A673 (cell line): Measurements from ENCODE around the gene CANX. TPM values are rescaled to one million over a fixed set of nuclear protein-coding genes. Genes with fewer than 3 reads are reported as not detected.
A peak's percentile ranks its signal among the peaks of the same experiment; 100 is the strongest.

Experiments
- BruUV-seq: library from RNA; stranded (reverse); fragments of 400-500 nt; replicated peaks from 2 replicates; lab custom pipeline; 2021; lab: Mats Ljungman, UMichigan
- CTCF ChIA-PET: fragments of 300-600 bp; sonication (Branson Sonifier 250); formaldehyde crosslinking; loops from one replicate; lab custom pipeline; 2022; ENCODE audit warnings: antibody characterized with exemption; lab: Charles Lee
- POLR2A ChIA-PET: fragments of 300-600 bp; sonication (Branson Sonifier 250); formaldehyde crosslinking; loops from one replicate; lab custom pipeline; 2022; ENCODE audit warnings: antibody characterized with exemption; ENCODE audit not compliant: low non-redundant PET; lab: Charles Lee
- DNase-seq: peaks from one replicate; pipeline ENCODE4 v3.0.0-alpha.2; 2015; ENCODE audit warnings: low spot score
- H3K27ac ChIP-seq: fragments of 200-600 bp; sonication (generic); 2 replicates; pipeline ENCODE4 v1.5.1; 2016; ENCODE audit warnings: mixed run types, low read depth, mild to moderate bottlenecking, mixed read lengths, antibody characterized with exemption, low read length; ENCODE audit not compliant: poor library complexity, severe bottlenecking
- H3K27me3 ChIP-seq: fragments of 200-600 bp; sonication (generic); replicated peaks from 2 replicates; pipeline ENCODE4 v1.6.1; 2017; ENCODE audit warnings: mixed run types, low read depth, mild to moderate bottlenecking, mixed read lengths, antibody characterized with exemption, low read length; ENCODE audit not compliant: insufficient read depth, poor library complexity
- H3K36me3 ChIP-seq: fragments of 200-600 bp; sonication (generic); 2 replicates; pipeline ENCODE4 v1.6.1; 2016; ENCODE audit warnings: mixed run types, mild to moderate bottlenecking, mixed read lengths, antibody characterized with exemption, low read length; ENCODE audit not compliant: insufficient read depth, poor library complexity, severe bottlenecking
- H3K4me1 ChIP-seq: fragments of 200-600 bp; sonication (generic); 2 replicates; pipeline ENCODE4 v1.6.1; 2017; ENCODE audit warnings: mixed run types, mild to moderate bottlenecking, mixed read lengths, antibody characterized with exemption, low read length; ENCODE audit not compliant: insufficient read depth, poor library complexity, severe bottlenecking
- H3K4me3 ChIP-seq: fragments of 200-600 bp; sonication (generic); 2 replicates; pipeline ENCODE4 v1.5.1; 2016; ENCODE audit warnings: low read depth, mixed run types, mild to moderate bottlenecking, mixed read lengths, low read length; ENCODE audit not compliant: poor library complexity, severe bottlenecking
- H3K9me3 ChIP-seq: fragments of 200-600 bp; sonication (generic); 2 replicates; pipeline ENCODE4 v1.6.1; 2016; ENCODE audit warnings: mixed run types, low read depth, mild to moderate bottlenecking, mixed read lengths, antibody characterized with exemption, low read length; ENCODE audit not compliant: poor library complexity, severe bottlenecking
- EZH2 ChIP-seq: fragments of 200-600 bp; sonication (generic); IDR thresholded peaks from 2 replicates; pipeline ENCODE4 v1.6.1; 2017; ENCODE audit warnings: borderline replicate concordance, low read depth, mild to moderate bottlenecking, mixed read lengths, antibody characterized with exemption, low read length; ENCODE audit not compliant: poor library complexity, severe bottlenecking
- intact Hi-C: fragments of 100-400 bp; cut with micrococcal nuclease; formaldehyde crosslinking; loops from one replicate; pipeline ENCODE4 v1.10.0; 2022; ENCODE audit not compliant: unreplicated experiment
- total RNA-seq: library from RNA; stranded (reverse); gene quantifications from 2 replicates; pipeline ENCODE4 v1.2.3, GENCODE V29; 2021
- TF ChIP-seq, protein P1 (sequence below): fragments of 300-800, 200-600 bp; sonication (generic); conservative IDR thresholded peaks from 2 replicates; pipeline ENCODE4 v1.5.1; 2017; ENCODE audit warnings: low read depth, mild to moderate bottlenecking, antibody characterized with exemption, low read length, moderate library complexity, mixed read lengths

The CANX gene
- total RNA-seq, 1 experiment from 2014 or later = 609 TPM

DNA sequence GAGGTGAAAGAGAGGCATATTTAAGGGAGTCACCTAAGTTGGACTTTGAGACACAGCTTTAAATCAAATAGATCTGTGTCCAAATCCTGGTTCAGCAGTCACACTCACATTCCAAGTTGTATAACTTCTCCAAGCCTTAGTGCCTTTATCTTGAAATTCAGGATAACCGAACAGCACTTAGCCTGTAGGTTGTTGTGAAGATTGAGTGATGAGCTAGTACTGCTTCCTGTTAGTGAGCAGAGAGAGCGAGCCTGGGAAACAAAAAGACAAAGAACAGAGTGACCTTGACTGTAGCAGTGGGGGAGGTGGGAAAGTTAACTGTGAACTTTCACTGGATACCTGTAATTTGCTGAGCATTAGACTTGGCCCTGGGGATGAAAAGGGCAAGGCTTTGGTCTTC is 56.3 kb downstream of the CANX start:
- no TSS peak for BruUV-seq
- intact Hi-C loops = no loop called here
- Histone ChIP-seq H3K4me3 (no peak overlapping the region), H3K9me3 (no peaks in the 10 kb centered on the region), H3K27ac (no peak overlapping the region), H3K36me3 (no peaks in the 10 kb centered on the region), H3K27me3 (no peaks in the 10 kb centered on the region), H3K4me1 (no peaks in the 10 kb centered on the region)
- DNase-seq = no peak
- POLR2A ChIA-PET = no interaction called here
- CTCF ChIA-PET = no interaction called here
- no peak for TF ChIP-seq EZH2
- TF ChIP-seq, protein P1, sequence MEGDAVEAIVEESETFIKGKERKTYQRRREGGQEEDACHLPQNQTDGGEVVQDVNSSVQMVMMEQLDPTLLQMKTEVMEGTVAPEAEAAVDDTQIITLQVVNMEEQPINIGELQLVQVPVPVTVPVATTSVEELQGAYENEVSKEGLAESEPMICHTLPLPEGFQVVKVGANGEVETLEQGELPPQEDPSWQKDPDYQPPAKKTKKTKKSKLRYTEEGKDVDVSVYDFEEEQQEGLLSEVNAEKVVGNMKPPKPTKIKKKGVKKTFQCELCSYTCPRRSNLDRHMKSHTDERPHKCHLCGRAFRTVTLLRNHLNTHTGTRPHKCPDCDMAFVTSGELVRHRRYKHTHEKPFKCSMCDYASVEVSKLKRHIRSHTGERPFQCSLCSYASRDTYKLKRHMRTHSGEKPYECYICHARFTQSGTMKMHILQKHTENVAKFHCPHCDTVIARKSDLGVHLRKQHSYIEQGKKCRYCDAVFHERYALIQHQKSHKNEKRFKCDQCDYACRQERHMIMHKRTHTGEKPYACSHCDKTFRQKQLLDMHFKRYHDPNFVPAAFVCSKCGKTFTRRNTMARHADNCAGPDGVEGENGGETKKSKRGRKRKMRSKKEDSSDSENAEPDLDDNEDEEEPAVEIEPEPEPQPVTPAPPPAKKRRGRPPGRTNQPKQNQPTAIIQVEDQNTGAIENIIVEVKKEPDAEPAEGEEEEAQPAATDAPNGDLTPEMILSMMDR = no peak

DNA sequence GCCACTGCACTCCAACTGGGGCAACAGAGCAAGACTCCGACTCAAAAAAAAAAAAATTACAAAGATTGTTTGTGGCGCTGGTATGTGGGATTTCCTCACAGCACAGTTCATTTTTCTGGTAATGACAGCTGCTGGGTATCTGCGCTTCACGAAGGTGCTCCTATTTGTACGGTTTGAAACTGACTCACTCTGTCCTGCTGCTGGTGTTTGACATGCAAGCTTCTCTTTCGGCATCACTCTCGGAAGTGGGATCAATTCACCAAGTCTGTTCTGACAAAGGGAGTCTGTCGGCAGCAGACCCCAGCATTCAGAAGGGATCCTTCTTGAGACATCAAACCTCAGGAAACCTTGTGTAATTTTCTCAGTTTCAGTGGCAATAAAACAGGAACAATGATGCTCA is 60.2 kb downstream of the CANX start:
- H3K4me3 ChIP-seq = no peak overlapping the region
- no peaks in the 10 kb centered on the region for H3K27me3 ChIP-seq
- TF ChIP-seq, protein P1 = no peak
- TF ChIP-seq EZH2 = no peak
- POLR2A ChIA-PET = no interaction called here
- intact Hi-C loops = no loop called here
- BruUV-seq = no TSS peak
- H3K9me3 ChIP-seq = no peaks in the 10 kb centered on the region
- H3K4me1 ChIP-seq = peaks cover 25% of the 10 kb centered on the region
- no peaks in the 10 kb centered on the region for H3K36me3 ChIP-seq
- CTCF ChIA-PET = no interaction called here
- no peak overlapping the region for H3K27ac ChIP-seq
- no peak for DNase-seq

DNA sequence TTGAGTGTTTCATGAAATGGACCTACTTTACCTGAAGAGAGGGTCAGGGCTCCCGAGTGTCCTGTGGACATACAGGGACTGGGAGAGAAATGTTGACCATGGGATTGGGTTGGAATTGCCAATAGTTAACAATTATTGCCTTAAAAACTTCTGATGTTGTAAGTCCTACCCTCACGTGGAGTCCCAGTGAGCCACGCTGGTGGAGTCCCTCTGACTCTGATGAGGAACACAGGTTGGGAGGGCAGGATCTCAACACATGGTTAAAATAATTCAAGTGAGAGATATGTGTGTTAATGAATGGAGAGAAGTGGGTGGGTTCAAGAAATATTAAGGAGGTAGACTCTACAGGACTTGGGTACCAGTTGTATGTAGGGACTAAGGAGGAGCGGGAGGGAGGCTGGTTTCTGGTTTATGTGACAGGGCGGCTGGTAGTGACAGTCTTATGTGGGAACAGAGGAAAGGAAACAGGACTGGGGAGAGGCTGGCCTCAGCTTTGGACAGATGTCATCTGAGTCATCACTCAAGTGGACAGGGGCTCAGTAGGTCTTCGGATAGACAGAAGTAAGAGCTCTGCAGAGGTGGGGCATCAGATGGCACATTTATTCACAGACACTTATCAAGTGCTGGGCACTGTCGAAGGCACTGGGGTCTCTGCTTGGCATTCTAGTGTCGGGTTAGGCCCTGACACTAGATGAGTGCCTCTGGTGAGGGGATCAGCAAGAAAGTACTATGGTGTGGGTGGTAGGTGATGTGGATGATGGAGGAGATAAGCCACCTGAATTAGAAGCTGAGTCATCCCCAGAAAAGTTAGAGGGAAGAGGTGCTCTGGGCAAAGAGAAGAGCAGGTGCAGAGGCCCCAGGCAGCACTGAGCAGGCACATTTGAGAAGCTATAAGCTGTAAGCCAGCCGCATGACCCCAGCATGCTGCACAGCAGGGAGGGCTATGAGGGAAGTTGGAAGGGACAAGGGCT is 61.1 kb downstream of the CANX start:
- ChIA-PET POLR2A (no interaction called here), CTCF (no interaction called here)
- intact Hi-C loops = no loop called here
- Histone ChIP-seq H3K9me3 (no peaks in the 10 kb centered on the region), H3K4me1 (peaks cover 29% of the 10 kb centered on the region), H3K36me3 (no peaks in the 10 kb centered on the region), H3K27me3 (no peaks in the 10 kb centered on the region), H3K27ac (peak overlapping the region; percentile 42), H3K4me3 (no peak overlapping the region)
- DNase-seq = no peak
- no TSS peak for BruUV-seq
- TF ChIP-seq, protein P1 = no peak
- TF ChIP-seq EZH2 = no peak
